ENCODE data around the gene MYBPH. TPM values are rescaled to one million over a fixed set of nuclear protein-coding genes. Genes with fewer than 3 reads are reported as not detected.
A peak's percentile ranks its signal among the peaks of the same experiment; 100 is the strongest.

The MYBPH gene
- polyA plus RNA-seq, 3 donors from 2014 or later = not detected

GRCh38 chr1:203136409-203137042, 39.1 kb downstream of the MYBPH start:
- peaks cover 0 to 9% (median 2%) of the 10 kb centered on the region in 3 donors for H3K27me3 Mint-ChIP-seq (ENCODE audit: low read depth in 3 of 3)

GRCh38 chr1:203135636-203136305, 39.9 kb downstream of the MYBPH start:
- Mint-ChIP-seq H3K4me1 (peaks cover 5 to 10% of the 10 kb centered on the region in 2 donors), H3K36me3 (no peaks in the 10 kb centered on the region), H3K27me3 (ENCODE audit: low read depth in 3 of 3) (peaks cover 0 to 9% (median 2%) of the 10 kb centered on the region in 3 donors), H3K27ac (no peak overlapping the region), H3K4me3 (no peak overlapping the region), H3K9me3 (no peaks in the 10 kb centered on the region)
- no peak for DNase-seq

More at GRCh38 chr1:203136409-203137042, 39.1 kb downstream of the MYBPH start:
- Mint-ChIP-seq H3K4me3 (no peak overlapping the region), H3K4me1 (peaks cover 5 to 10% of the 10 kb centered on the region in 2 donors), H3K27ac (no peak overlapping the region), H3K36me3 (no peaks in the 10 kb centered on the region), H3K9me3 (no peaks in the 10 kb centered on the region)
- no peak for DNase-seq

GRCh38 chr1:203133970-203134725, 41.5 kb downstream of the MYBPH start:
- no peak for DNase-seq
- H3K9me3 Mint-ChIP-seq = no peaks in the 10 kb centered on the region

GRCh38 chr1:203131548-203132200, 44.0 kb downstream of the MYBPH start:
- no peak overlapping the region for H3K4me3 Mint-ChIP-seq
- no peak overlapping the region for H3K27ac Mint-ChIP-seq
- H3K4me1 Mint-ChIP-seq = peaks cover 10% of the 10 kb centered on the region in 2 donors
- no peaks in the 10 kb centered on the region for H3K9me3 Mint-ChIP-seq
- DNase-seq = no peak
- no peaks in the 10 kb centered on the region for H3K36me3 Mint-ChIP-seq
- peaks cover 2 to 15% (median 13%) of the 10 kb centered on the region in 3 donors for H3K27me3 Mint-ChIP-seq (ENCODE audit: low read depth in 3 of 3)

More at GRCh38 chr1:203133970-203134725, 41.5 kb downstream of the MYBPH start:
- H3K27ac Mint-ChIP-seq = no peak overlapping the region
- H3K36me3 Mint-ChIP-seq = no peaks in the 10 kb centered on the region
- H3K4me1 Mint-ChIP-seq = peaks cover 5 to 10% of the 10 kb centered on the region in 2 donors
- H3K4me3 Mint-ChIP-seq = no peak overlapping the region
- peaks cover 2 to 10% (median 3%) of the 10 kb centered on the region in 3 donors for H3K27me3 Mint-ChIP-seq (ENCODE audit: low read depth in 3 of 3)

GRCh38 chr1:203130358-203130985, 45.2 kb downstream of the MYBPH start:
- no peak overlapping the region for H3K4me3 Mint-ChIP-seq
- DNase-seq = no peak
- H3K36me3 Mint-ChIP-seq = no peaks in the 10 kb centered on the region
- H3K4me1 Mint-ChIP-seq = peaks cover 0 to 4% of the 10 kb centered on the region in 2 donors
- H3K27me3 Mint-ChIP-seq (ENCODE audit: low read depth in 3 of 3) = peaks cover 5 to 20% (median 15%) of the 10 kb centered on the region in 3 donors
- H3K27ac Mint-ChIP-seq = no peak overlapping the region
- H3K9me3 Mint-ChIP-seq = no peaks in the 10 kb centered on the region

GRCh38 chr1:203129501-203130231, 46.0 kb downstream of the MYBPH start:
- peaks cover 0 to 4% of the 10 kb centered on the region in 2 donors for H3K4me1 Mint-ChIP-seq
- peaks cover 5 to 20% (median 15%) of the 10 kb centered on the region in 3 donors for H3K27me3 Mint-ChIP-seq (ENCODE audit: low read depth in 3 of 3)
- no peaks in the 10 kb centered on the region for H3K9me3 Mint-ChIP-seq
- no peak overlapping the region for H3K4me3 Mint-ChIP-seq
- H3K36me3 Mint-ChIP-seq = no peaks in the 10 kb centered on the region
- DNase-seq = no peak
- no peak overlapping the region for H3K27ac Mint-ChIP-seq

GRCh38 chr1:203128716-203129500, 46.7 kb downstream of the MYBPH start:
- peaks cover 5 to 20% (median 9%) of the 10 kb centered on the region in 3 donors for H3K27me3 Mint-ChIP-seq (ENCODE audit: low read depth in 3 of 3)
- no peak overlapping the region for H3K27ac Mint-ChIP-seq
- H3K4me3 Mint-ChIP-seq = no peak overlapping the region
- DNase-seq = no peak
- H3K4me1 Mint-ChIP-seq = peaks cover 0 to 4% of the 10 kb centered on the region in 2 donors
- H3K36me3 Mint-ChIP-seq = no peaks in the 10 kb centered on the region
- H3K9me3 Mint-ChIP-seq = no peaks in the 10 kb centered on the region

- Mint-ChIP-seq H3K27ac (no peak overlapping the region), H3K4me3 (no peak overlapping the region), H3K27me3 (ENCODE audit: low read depth in 3 of 3) (peaks cover 6 to 20% (median 9%) of the 10 kb centered on the region in 3 donors), H3K36me3 (no peaks in the 10 kb centered on the region), H3K9me3 (no peaks in the 10 kb centered on the region), H3K4me1 (peaks cover 0 to 4% of the 10 kb centered on the region in 2 donors)
- no peak for DNase-seq
Observed at GRCh38 chr1:203128431-203128715, 47.3 kb downstream of the MYBPH start.

- Mint-ChIP-seq H3K4me3 (peak within 1 kb of the TSS in 2 of 5 donors; percentile 9 to 47), H3K4me1 (peaks cover 0 to 4% of the 10 kb centered on the region in 2 donors), H3K9me3 (no peaks in the 10 kb centered on the region), H3K27ac (no peak within 1 kb of the TSS), H3K36me3 (no peaks in the 10 kb centered on the region), H3K27me3 (ENCODE audit: low read depth in 3 of 3) (peaks cover 6 to 20% (median 9%) of the 10 kb centered on the region in 3 donors)
- DNase-seq = no peak
Observed at GRCh38 chr1:203127666-203128430, 47.8 kb downstream of the MYBPH start, which contains the start of gene ADORA1. Gene ADORA1 (plus strand): TSS chr1:203127726. CDS start chr1:203128842, 1,116 bp downstream.

GRCh38 chr1:203126866-203127665, 48.6 kb downstream of the MYBPH start:
- DNase-seq = no peak
- peaks cover 9 to 20% (median 9%) of the 10 kb centered on the region in 3 donors for H3K27me3 Mint-ChIP-seq (ENCODE audit: low read depth in 3 of 3)
- H3K36me3 Mint-ChIP-seq = no peaks in the 10 kb centered on the region

More at GRCh38 chr1:203126866-203127665, 48.6 kb downstream of the MYBPH start:
- H3K4me1 Mint-ChIP-seq = peaks cover 0 to 4% of the 10 kb centered on the region in 2 donors
- no peak overlapping the region for H3K27ac Mint-ChIP-seq
- H3K9me3 Mint-ChIP-seq = no peaks in the 10 kb centered on the region
- H3K4me3 Mint-ChIP-seq = peak overlapping the region in 2 of 5 donors; percentile 9 to 47

All from immature natural killer cell (primary cell).